Measurements from ENCODE around the gene TRPV3. TPM values are rescaled to one million over a fixed set of nuclear protein-coding genes. Genes with fewer than 3 reads are reported as not detected.

TRPV3 gene
- total RNA-seq, 4 donors from 2014 or later, result 0.36 to 3.0 (median 0.86) TPM

DNA sequence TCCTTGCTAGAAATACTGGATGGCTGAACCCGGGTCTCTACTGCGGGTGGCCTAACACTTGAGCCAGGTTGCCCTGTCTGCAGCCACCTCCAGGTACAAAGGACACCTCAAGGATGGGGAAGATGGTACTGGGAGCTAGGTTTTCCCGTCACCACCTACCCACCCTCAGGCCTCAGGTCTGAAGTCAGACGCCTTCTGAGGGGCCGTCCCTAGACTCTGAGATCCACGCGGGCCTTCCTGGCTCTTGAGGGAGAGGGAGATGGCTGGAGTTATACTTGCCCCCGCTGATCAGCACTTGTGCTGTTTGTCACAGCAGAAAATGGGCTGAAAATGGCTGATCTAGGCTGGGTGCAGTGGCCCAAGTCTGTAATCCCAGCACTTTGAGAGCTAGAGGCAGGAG, 10.6 kb downstream of the TRPV3 start:
- TF ChIP-seq, protein P1, sequence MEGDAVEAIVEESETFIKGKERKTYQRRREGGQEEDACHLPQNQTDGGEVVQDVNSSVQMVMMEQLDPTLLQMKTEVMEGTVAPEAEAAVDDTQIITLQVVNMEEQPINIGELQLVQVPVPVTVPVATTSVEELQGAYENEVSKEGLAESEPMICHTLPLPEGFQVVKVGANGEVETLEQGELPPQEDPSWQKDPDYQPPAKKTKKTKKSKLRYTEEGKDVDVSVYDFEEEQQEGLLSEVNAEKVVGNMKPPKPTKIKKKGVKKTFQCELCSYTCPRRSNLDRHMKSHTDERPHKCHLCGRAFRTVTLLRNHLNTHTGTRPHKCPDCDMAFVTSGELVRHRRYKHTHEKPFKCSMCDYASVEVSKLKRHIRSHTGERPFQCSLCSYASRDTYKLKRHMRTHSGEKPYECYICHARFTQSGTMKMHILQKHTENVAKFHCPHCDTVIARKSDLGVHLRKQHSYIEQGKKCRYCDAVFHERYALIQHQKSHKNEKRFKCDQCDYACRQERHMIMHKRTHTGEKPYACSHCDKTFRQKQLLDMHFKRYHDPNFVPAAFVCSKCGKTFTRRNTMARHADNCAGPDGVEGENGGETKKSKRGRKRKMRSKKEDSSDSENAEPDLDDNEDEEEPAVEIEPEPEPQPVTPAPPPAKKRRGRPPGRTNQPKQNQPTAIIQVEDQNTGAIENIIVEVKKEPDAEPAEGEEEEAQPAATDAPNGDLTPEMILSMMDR (IDR thresholded peaks at IDR 0.05), result no peak
- DNase-seq (ENCODE audit: low spot score) (no peak), ATAC-seq (ENCODE audit: low FRiP score) (no peak)

DNA sequence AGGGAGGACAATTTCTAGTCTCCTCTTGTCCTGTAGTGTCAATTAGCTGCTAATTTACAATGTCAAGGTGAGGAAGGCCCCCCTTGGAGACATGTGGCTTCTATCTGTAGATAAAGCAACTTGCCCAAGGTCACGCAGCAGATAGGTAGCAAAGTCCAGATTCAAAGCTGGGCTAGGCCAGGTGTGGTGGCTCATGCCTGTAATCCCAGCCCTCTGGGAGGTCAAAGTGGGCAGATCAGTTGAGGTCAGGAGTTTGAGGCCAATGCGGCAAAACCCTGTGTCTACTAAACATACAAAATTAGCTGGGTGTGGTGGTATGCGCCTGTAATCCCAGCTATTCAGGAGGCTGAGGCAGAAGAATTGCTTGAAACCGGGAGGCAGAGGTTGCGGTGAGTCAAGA, 11.1 kb downstream of the TRPV3 start:
- ATAC-seq (ENCODE audit: low FRiP score), result no peak
- TF ChIP-seq, protein P1 (IDR thresholded peaks at IDR 0.05), result no peak

DNA sequence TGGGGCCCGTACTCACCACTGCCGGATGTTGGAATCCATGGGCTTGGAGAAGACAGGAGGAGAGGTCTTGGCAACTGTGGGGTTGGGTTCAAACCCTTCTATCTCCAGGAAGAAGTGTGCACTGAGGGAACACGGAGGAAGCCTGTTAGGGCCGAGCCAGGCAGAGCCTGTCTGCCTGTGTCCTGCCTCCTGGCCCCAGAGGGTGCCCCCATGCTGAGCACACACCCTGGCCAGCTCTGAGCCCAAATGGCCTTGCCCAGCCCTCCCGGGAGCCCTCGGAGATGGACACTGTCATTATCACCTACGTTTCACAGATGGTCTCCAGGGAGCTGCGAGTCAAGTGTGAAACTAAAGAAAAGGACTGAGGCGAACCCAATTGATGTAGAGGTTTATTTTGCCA, 12.5 kb downstream of the TRPV3 start:
- TF ChIP-seq, protein P1 (IDR thresholded peaks at IDR 0.05), result no peak

More for the DNA sequence above, 11.1 kb downstream of the TRPV3 start:
- DNase-seq (ENCODE audit: low spot score), result no peak

DNA sequence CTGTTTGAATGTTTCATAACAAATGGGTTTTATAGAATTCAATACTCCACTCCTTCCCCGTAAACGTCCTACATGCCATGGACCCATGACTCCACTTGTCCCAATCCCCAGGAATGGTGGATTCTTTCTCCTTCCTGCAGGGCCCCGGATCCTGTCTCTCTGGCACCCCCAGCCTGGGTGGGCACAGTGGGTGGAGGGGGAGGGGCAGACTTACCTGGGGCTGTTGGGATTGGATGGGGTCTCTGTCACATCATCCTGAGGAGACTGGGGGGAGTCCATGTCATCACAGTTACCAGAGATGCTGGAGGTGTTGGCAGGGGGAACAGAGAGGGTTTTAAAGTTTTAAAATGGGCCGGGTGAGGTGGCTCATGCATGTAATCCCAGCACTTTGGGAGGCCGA, 13.2 kb downstream of the TRPV3 start:
- no peak for ATAC-seq (ENCODE audit: low FRiP score)
- TF ChIP-seq, protein P1 (IDR thresholded peaks at IDR 0.05), result no peak
- DNase-seq (ENCODE audit: low spot score), result no peak

More for the DNA sequence above, 12.5 kb downstream of the TRPV3 start:
- no peak for ATAC-seq (ENCODE audit: low FRiP score)
- DNase-seq (ENCODE audit: low spot score), result no peak

DNA sequence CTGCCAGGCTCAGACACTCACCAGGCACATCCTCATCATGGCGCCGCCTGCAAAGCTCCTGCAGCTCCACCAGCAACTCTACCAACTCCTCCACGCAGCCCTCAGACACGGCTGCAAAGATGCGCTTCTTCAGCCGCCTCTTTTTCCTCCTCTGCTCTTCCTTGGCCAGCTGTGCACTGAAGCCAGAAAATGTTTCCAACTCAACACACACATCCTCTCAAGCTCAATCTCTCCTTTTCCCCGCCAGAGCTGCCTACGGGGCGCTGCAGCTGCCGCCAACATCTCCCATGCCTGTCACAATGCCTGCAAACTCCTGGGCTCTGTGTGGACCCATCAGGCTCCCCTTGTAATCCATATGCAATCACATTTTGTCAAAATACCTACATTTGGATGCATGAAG, 14.2 kb downstream of the TRPV3 start:
- TF ChIP-seq, protein P1 (IDR thresholded peaks at IDR 0.05), result no peak
- ATAC-seq (ENCODE audit: low FRiP score) (no peak), DNase-seq (ENCODE audit: low spot score) (no peak)

DNA sequence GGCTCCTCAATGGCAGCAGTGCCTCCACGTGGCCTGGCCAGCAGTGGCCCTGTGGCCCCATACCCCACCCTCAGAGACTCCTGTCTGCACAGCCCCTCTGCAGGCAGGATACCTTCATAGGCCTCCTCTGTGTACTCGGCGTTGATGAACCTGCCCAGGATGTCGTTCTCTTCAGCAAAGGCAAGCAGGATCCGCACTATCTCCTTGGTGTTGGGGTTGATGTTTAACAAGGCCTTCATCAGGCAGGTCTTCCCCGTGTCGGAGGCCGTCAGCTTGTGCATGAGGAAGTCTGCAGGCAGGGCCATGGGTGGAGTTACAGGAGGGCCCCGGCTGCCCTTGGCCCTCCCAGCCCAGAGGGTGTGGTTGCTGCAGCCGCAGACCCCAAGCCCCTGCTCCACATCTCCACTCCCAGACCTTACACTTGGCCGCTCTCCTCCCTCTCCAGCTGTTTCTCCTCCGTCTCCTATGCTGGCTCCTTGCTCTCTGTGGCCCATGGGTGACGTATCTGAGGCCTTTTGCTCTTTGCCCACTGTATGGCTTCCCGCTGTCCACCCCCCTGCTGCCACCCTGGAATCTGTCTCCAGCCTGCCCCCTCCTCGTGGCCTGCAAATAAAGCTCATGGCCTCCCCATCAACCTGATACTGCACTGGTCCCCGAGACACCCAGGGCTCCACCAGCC, 15.1 kb downstream of the TRPV3 start:
- TF ChIP-seq, protein P1 (IDR thresholded peaks at IDR 0.05), result no peak
- DNase-seq (ENCODE audit: low spot score) (no peak), ATAC-seq (ENCODE audit: low FRiP score) (no peak)

DNA sequence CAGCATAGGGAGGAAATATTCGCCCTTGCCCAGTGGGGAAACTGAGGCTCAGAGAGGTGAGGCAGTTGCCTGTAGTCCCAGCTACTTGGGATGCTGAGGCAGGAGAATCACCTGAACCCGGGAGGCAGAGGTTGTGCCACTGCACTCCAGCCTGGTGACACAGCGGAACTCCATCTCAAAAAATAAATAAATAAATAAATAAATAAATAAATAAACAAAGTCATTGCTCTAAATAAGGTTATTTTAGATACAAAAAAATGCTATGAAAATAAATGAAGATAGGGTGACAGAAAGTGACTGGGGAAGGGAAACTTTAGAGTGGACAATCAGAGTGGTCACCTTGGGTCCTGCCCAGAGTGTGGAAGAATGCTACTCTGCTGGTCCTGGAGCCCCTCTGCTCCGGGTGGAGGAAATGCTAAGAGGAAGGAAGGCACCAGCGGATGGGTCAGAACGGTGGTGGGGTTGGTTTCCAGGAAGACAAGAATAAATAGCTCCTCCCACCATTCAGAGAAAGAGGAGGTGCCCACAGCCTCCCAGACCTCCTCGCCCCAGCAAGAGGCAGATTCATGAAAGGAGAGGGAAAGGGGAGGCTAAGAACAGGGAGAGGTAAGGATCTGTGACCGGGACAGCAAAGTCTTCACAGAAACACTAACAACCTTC, 17.6 kb downstream of the TRPV3 start:
- ATAC-seq (ENCODE audit: low FRiP score) (no peak), DNase-seq (ENCODE audit: low spot score) (no peak)
- TF ChIP-seq, protein P1 (IDR thresholded peaks at IDR 0.05), result no peak
